Hepatocyte (in vitro differentiated cells): ENCODE measurements around the gene IFI44L.

Experiments used
- EZH2phosphoT487 ChIP-seq: fragments of 200-600 bp; sonication (generic); IDR thresholded peaks from one replicate; pipeline ENCODE4 v1.6.1; 2018; ENCODE audit warnings: antibody characterized with exemption, mild to moderate bottlenecking, low read depth, moderate library complexity; ENCODE audit not compliant: unreplicated experiment, severe bottlenecking
- TF ChIP-seq, protein P1 (sequence below): fragments of 200-600 bp; sonication (generic); IDR thresholded peaks from 2 replicates; pipeline ENCODE4 v1.5.1; 2016; ENCODE audit warnings: antibody characterized with exemption, mild to moderate bottlenecking; ENCODE audit not compliant: poor library complexity

DNA sequence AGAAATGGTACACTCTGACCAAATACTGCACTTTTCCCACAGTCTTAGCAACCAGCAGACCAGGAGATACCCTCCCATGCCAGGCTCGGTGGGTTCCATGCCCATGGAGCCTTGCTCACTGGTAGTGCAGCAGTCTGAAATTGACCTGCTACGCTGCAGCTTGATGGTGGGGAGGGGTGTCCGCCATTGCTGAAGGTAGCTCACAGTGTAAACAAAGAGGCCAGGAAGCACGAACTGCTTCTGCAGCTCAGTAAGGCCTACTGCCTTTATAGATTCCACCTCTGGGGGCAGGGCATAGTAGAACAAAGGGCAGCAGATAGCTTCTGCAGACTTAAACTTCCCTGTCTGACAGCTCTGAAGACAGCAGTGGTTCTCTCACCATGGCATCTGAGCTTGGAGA, 12.3 kb upstream of the IFI44L start:
- TF ChIP-seq, protein P1, sequence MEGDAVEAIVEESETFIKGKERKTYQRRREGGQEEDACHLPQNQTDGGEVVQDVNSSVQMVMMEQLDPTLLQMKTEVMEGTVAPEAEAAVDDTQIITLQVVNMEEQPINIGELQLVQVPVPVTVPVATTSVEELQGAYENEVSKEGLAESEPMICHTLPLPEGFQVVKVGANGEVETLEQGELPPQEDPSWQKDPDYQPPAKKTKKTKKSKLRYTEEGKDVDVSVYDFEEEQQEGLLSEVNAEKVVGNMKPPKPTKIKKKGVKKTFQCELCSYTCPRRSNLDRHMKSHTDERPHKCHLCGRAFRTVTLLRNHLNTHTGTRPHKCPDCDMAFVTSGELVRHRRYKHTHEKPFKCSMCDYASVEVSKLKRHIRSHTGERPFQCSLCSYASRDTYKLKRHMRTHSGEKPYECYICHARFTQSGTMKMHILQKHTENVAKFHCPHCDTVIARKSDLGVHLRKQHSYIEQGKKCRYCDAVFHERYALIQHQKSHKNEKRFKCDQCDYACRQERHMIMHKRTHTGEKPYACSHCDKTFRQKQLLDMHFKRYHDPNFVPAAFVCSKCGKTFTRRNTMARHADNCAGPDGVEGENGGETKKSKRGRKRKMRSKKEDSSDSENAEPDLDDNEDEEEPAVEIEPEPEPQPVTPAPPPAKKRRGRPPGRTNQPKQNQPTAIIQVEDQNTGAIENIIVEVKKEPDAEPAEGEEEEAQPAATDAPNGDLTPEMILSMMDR = no peak
- TF ChIP-seq EZH2phosphoT487 = no peak
